ENCODE data around the gene MORC3.
"Not testable (repeated sequence)": the region's sequence is repeated elsewhere in the genome, so short reads cannot be mapped to it uniquely, and the experiment has no call there.

Gene MORC3, protein sequence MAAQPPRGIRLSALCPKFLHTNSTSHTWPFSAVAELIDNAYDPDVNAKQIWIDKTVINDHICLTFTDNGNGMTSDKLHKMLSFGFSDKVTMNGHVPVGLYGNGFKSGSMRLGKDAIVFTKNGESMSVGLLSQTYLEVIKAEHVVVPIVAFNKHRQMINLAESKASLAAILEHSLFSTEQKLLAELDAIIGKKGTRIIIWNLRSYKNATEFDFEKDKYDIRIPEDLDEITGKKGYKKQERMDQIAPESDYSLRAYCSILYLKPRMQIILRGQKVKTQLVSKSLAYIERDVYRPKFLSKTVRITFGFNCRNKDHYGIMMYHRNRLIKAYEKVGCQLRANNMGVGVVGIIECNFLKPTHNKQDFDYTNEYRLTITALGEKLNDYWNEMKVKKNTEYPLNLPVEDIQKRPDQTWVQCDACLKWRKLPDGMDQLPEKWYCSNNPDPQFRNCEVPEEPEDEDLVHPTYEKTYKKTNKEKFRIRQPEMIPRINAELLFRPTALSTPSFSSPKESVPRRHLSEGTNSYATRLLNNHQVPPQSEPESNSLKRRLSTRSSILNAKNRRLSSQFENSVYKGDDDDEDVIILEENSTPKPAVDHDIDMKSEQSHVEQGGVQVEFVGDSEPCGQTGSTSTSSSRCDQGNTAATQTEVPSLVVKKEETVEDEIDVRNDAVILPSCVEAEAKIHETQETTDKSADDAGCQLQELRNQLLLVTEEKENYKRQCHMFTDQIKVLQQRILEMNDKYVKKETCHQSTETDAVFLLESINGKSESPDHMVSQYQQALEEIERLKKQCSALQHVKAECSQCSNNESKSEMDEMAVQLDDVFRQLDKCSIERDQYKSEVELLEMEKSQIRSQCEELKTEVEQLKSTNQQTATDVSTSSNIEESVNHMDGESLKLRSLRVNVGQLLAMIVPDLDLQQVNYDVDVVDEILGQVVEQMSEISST

DNA sequence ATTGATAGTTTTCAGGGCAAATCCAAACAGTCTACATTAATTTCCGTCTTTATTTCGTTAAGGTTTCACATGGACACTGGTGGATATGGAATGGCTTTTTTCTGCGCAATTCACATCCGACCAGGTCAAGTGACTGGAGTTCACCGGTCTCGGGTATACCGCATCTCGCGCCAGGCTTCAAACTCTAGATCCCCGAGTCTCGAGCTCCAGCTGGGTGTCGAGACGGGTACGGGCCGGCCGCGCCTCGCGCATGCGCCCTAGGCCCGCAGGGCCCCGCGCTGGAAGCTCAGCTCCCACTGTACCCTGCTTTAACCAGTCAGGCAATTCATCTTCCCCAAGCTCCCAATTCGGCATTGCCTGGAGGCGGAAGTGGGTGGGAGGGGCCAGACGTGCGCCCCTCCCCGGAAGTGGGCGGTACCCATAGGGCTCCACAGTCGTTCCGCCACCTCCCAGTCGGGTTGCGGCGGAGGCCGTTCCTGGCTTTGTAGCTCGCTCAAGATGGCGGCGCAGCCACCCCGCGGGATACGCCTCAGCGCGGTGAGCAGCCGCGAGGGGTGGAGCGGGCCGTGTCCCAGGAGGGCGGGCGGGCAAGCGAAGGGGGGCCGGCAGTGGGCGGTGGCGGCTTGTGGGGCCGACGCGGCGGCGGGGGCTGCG, at the start of gene MORC3:
Gene MORC3 (plus strand): TSS at position 431 of the 654 bp plus-strand sequence. CDS start 68 bp downstream, at position 499.
- DNase-seq (ENCODE audit: low spot score) (peak; percentile 96), ATAC-seq (ENCODE audit: low read depth) (peak; percentile 85)
- Histone ChIP-seq H3K36me3 (ENCODE audit: low read depth) (peaks cover 10% of the 10 kb centered on the region), H3K4me3 (ENCODE audit: severe bottlenecking) (peak within 1 kb of the TSS; percentile 69), H3K27ac (ENCODE audit: poor library complexity, severe bottlenecking) (peak within 1 kb of the TSS; percentile 87), H3K27me3 (ENCODE audit: insufficient read depth, poor library complexity, severe bottlenecking) (no peaks in the 10 kb centered on the region), H3K9me3 (ENCODE audit: severe bottlenecking) (no peaks in the 10 kb centered on the region), H3K4me1 (ENCODE audit: insufficient read depth, poor library complexity, severe bottlenecking) (peaks cover 17% of the 10 kb centered on the region)
- TF ChIP-seq, protein P1, sequence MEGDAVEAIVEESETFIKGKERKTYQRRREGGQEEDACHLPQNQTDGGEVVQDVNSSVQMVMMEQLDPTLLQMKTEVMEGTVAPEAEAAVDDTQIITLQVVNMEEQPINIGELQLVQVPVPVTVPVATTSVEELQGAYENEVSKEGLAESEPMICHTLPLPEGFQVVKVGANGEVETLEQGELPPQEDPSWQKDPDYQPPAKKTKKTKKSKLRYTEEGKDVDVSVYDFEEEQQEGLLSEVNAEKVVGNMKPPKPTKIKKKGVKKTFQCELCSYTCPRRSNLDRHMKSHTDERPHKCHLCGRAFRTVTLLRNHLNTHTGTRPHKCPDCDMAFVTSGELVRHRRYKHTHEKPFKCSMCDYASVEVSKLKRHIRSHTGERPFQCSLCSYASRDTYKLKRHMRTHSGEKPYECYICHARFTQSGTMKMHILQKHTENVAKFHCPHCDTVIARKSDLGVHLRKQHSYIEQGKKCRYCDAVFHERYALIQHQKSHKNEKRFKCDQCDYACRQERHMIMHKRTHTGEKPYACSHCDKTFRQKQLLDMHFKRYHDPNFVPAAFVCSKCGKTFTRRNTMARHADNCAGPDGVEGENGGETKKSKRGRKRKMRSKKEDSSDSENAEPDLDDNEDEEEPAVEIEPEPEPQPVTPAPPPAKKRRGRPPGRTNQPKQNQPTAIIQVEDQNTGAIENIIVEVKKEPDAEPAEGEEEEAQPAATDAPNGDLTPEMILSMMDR (IDR thresholded peaks at IDR 0.05; ENCODE audit: poor library complexity, severe bottlenecking) = no peak

- H3K4me3 ChIP-seq (ENCODE audit: severe bottlenecking); H3K27me3 ChIP-seq (ENCODE audit: insufficient read depth, poor library complexity, severe bottlenecking); H3K36me3 ChIP-seq (ENCODE audit: low read depth); ATAC-seq (ENCODE audit: low read depth); DNase-seq (ENCODE audit: low spot score); H3K9me3 ChIP-seq (ENCODE audit: severe bottlenecking); H3K27ac ChIP-seq (ENCODE audit: poor library complexity, severe bottlenecking): not testable (repeated sequence)
- H3K4me1 ChIP-seq (ENCODE audit: insufficient read depth, poor library complexity, severe bottlenecking) = peaks cover 10% of the 10 kb centered on the region
Observed at GRCh38 chr21:36270786-36271695, 49.0 kb upstream of the MORC3 start.

GRCh38 chr21:36274128-36274527, 45.9 kb upstream of the MORC3 start:
- Histone ChIP-seq H3K36me3 (ENCODE audit: low read depth) (no peaks in the 10 kb centered on the region), H3K27ac (ENCODE audit: poor library complexity, severe bottlenecking) (no peak overlapping the region), H3K9me3 (ENCODE audit: severe bottlenecking) (no peaks in the 10 kb centered on the region), H3K4me3 (ENCODE audit: severe bottlenecking) (no peak overlapping the region), H3K27me3 (ENCODE audit: insufficient read depth, poor library complexity, severe bottlenecking) (no peaks in the 10 kb centered on the region), H3K4me1 (ENCODE audit: insufficient read depth, poor library complexity, severe bottlenecking) (peaks cover 10% of the 10 kb centered on the region)
- DNase-seq (ENCODE audit: low spot score) = no peak
- TF ChIP-seq, protein P1 (IDR thresholded peaks at IDR 0.05; ENCODE audit: poor library complexity, severe bottlenecking) = no peak
- ATAC-seq (ENCODE audit: low read depth) = no peak

GRCh38 chr21:36282568-36283230, 37.3 kb upstream of the MORC3 start:
- Histone ChIP-seq H3K4me3 (ENCODE audit: severe bottlenecking) (no peak overlapping the region), H3K4me1 (ENCODE audit: insufficient read depth, poor library complexity, severe bottlenecking) (no peaks in the 10 kb centered on the region), H3K27ac (ENCODE audit: poor library complexity, severe bottlenecking) (no peak overlapping the region), H3K9me3 (ENCODE audit: severe bottlenecking) (no peaks in the 10 kb centered on the region), H3K27me3 (ENCODE audit: insufficient read depth, poor library complexity, severe bottlenecking) (no peaks in the 10 kb centered on the region), H3K36me3 (ENCODE audit: low read depth) (no peaks in the 10 kb centered on the region)
- TF ChIP-seq, protein P1 (IDR thresholded peaks at IDR 0.05; ENCODE audit: poor library complexity, severe bottlenecking) = no peak
- DNase-seq (ENCODE audit: low spot score) (no peak), ATAC-seq (ENCODE audit: low read depth) (no peak; the same call in 2 of the 3 replicates)

DNA sequence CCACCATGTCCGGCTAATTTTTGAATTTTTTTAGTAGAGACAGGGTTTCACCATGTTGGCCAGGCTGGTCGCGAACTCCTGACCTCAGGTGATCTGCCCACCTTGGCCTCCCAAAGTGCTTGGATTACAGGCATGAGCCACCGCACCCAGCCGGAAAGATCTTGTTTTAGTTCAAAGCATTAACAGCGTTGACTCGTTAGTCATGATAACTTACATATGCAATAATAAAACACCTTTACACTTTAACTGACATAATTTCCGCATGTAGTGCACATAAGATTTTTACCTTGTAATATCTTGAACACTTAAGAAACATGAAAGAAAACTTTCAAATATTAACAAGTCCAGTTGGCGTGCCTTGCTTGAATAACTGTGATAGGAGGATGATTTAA, 36.8 kb upstream of the MORC3 start:
- H3K27ac ChIP-seq (ENCODE audit: poor library complexity, severe bottlenecking); H3K27me3 ChIP-seq (ENCODE audit: insufficient read depth, poor library complexity, severe bottlenecking); H3K36me3 ChIP-seq (ENCODE audit: low read depth); H3K4me3 ChIP-seq (ENCODE audit: severe bottlenecking); DNase-seq (ENCODE audit: low spot score); H3K4me1 ChIP-seq (ENCODE audit: insufficient read depth, poor library complexity, severe bottlenecking); H3K9me3 ChIP-seq (ENCODE audit: severe bottlenecking); ATAC-seq (ENCODE audit: low read depth): not testable (repeated sequence)
